Measurements from ENCODE around the gene PTPRJ.

DNA sequence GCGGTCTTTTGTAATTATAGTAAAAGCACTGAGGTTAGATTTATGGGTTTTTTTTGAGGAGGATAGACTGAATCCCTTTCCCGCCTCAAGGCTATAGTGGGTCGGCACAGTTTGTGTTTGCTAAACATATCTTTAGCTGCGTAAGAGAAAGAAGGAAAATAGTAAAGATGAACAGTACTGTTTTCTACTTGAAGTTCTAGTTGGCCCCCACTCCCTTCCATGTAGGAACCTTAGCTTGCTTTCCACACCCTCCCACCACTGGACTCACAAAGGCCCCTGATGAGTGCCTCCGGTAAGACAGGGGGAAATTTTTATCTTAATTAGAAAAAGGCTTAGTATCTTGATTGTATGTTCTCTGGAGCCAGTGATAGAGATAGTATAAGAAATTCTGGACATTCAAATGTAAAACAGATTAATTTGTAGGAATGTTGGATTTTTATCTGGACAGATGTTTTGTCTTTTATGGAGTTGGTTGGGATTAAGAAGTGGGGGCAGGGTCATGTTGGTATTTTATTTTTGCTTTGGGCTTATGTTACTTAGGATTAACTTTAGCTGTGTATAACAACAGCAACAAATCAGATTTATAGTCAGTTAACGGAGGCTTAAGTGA lies 49.4 kb downstream of the PTPRJ start:
- TF ChIP-seq, protein P1, sequence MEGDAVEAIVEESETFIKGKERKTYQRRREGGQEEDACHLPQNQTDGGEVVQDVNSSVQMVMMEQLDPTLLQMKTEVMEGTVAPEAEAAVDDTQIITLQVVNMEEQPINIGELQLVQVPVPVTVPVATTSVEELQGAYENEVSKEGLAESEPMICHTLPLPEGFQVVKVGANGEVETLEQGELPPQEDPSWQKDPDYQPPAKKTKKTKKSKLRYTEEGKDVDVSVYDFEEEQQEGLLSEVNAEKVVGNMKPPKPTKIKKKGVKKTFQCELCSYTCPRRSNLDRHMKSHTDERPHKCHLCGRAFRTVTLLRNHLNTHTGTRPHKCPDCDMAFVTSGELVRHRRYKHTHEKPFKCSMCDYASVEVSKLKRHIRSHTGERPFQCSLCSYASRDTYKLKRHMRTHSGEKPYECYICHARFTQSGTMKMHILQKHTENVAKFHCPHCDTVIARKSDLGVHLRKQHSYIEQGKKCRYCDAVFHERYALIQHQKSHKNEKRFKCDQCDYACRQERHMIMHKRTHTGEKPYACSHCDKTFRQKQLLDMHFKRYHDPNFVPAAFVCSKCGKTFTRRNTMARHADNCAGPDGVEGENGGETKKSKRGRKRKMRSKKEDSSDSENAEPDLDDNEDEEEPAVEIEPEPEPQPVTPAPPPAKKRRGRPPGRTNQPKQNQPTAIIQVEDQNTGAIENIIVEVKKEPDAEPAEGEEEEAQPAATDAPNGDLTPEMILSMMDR (conservative IDR thresholded peaks at IDR 0.05; ENCODE audit: low read depth, low read length) = no peak
- no peak for TF ChIP-seq SMC3 (IDR thresholded peaks at IDR 0.05; ENCODE audit: low read depth, low read length)
- TF ChIP-seq POLR2A (IDR thresholded peaks at IDR 0.05; ENCODE audit: low read depth, low read length) = no peak
- no peak for TF ChIP-seq RFX5 (IDR thresholded peaks at IDR 0.05; ENCODE audit: low read depth, low read length)
